Measurements from ENCODE around the gene UROC1. TPM values are rescaled to one million over a fixed set of nuclear protein-coding genes. Genes with fewer than 3 reads are reported as not detected.

UROC1 gene
- total RNA-seq, 2 donors from 2014 or later, result not detected

- no peak for ATAC-seq
- no peaks in the 10 kb centered on the region for H3K4me1 ChIP-seq
- WGBS, 2 donors, result 82 to 90% methylated on average over 2 to 8 of the region's 8 CpGs
- H3K27me3 ChIP-seq, result no peaks in the 10 kb centered on the region
- no peak for TF ChIP-seq CTCF (IDR thresholded peaks at IDR 0.05)
- no peak for TF ChIP-seq POLR2A (IDR thresholded peaks at IDR 0.05)
- intact Hi-C loops (cut with DNase I), result no loop called here
- no peak overlapping the region for H3K27ac ChIP-seq
- no peaks in the 10 kb centered on the region for H3K9me3 ChIP-seq
- no peaks in the 10 kb centered on the region for H3K36me3 ChIP-seq (replicated peaks in 1 of 2; ENCODE audit: insufficient read depth in 1 of 2, low read depth in 2 of 2)
- no peak for DNase-seq
- no peak overlapping the region for H3K4me3 ChIP-seq
Observed at GRCh38 chr3:126515066-126515706, 2.4 kb downstream of the UROC1 start.

- H3K27me3 ChIP-seq, result no peaks in the 10 kb centered on the region
- ATAC-seq (no peak), DNase-seq (no peak)
- WGBS, 2 donors, result 76 to 83% methylated on average over 11 of the region's 11 CpGs
- no peaks in the 10 kb centered on the region for H3K9me3 ChIP-seq
- no peak overlapping the region for H3K27ac ChIP-seq
- no peak overlapping the region for H3K4me3 ChIP-seq
- H3K4me1 ChIP-seq, result no peaks in the 10 kb centered on the region
- H3K36me3 ChIP-seq (replicated peaks in 1 of 2; ENCODE audit: insufficient read depth in 1 of 2, low read depth in 2 of 2), result no peaks in the 10 kb centered on the region
- TF ChIP-seq POLR2A (IDR thresholded peaks at IDR 0.05) (no peak), CTCF (IDR thresholded peaks at IDR 0.05) (no peak)
- intact Hi-C loops (cut with DNase I), result no loop called here
Observed at GRCh38 chr3:126514161-126514560, 3.4 kb downstream of the UROC1 start.

- no peaks in the 10 kb centered on the region for H3K9me3 ChIP-seq
- no peaks in the 10 kb centered on the region for H3K4me1 ChIP-seq
- intact Hi-C loops (cut with DNase I), result no loop called here
- TF ChIP-seq CTCF (IDR thresholded peaks at IDR 0.05) (no peak), POLR2A (IDR thresholded peaks at IDR 0.05) (no peak)
- no peak for DNase-seq
- H3K27ac ChIP-seq, result no peak overlapping the region
- H3K4me3 ChIP-seq, result no peak overlapping the region
- H3K27me3 ChIP-seq, result no peaks in the 10 kb centered on the region
- no peak for ATAC-seq
- 68 to 78% methylated on average over 5 to 12 of the region's 12 CpGs for WGBS, 2 donors
- no peaks in the 10 kb centered on the region for H3K36me3 ChIP-seq (replicated peaks in 1 of 2; ENCODE audit: insufficient read depth in 1 of 2, low read depth in 2 of 2)
Observed at GRCh38 chr3:126512916-126513650, 4.5 kb downstream of the UROC1 start.

- intact Hi-C loops (cut with DNase I), result no loop called here
- WGBS, 2 donors, result 63 to 69% methylated on average over 7 of the region's 7 CpGs
- H3K4me1 ChIP-seq, result no peaks in the 10 kb centered on the region
- H3K27ac ChIP-seq, result no peak overlapping the region
- H3K27me3 ChIP-seq, result no peaks in the 10 kb centered on the region
- TF ChIP-seq CTCF (IDR thresholded peaks at IDR 0.05) (no peak), POLR2A (IDR thresholded peaks at IDR 0.05) (no peak)
- no peaks in the 10 kb centered on the region for H3K36me3 ChIP-seq (replicated peaks in 1 of 2; ENCODE audit: insufficient read depth in 1 of 2, low read depth in 2 of 2)
- no peak for ATAC-seq
- no peak overlapping the region for H3K4me3 ChIP-seq
- no peak for DNase-seq
- H3K9me3 ChIP-seq, result no peaks in the 10 kb centered on the region
Observed at GRCh38 chr3:126512026-126512425, 5.5 kb downstream of the UROC1 start.

All from body of pancreas (tissue), 4 donors.